HUES6 (cell line): ENCODE data around the gene FAM98C.
"Not testable (repeated sequence)": the region's sequence is repeated elsewhere in the genome, so short reads cannot be mapped to it uniquely, and the experiment has no call there.

Source experiments
- H3K27ac ChIP-seq: 2 replicates; pipeline ENCODE4 v1.7.0; 2013; ENCODE audit warnings: low read depth, mild to moderate bottlenecking, low read length, inconsistent platforms
- H3K27me3 ChIP-seq: 2 replicates; pipeline ENCODE4 v1.6.1; 2013; ENCODE audit warnings: low read length; ENCODE audit not compliant: control insufficient read depth, insufficient read depth
- H3K36me3 ChIP-seq: 2 replicates; pipeline ENCODE4 v1.6.1; 2013; ENCODE audit warnings: low read length; ENCODE audit not compliant: control insufficient read depth, insufficient read depth
- H3K4me1 ChIP-seq: 2 replicates; pipeline ENCODE4 v1.6.1; 2013; ENCODE audit warnings: low read length; ENCODE audit not compliant: control insufficient read depth, insufficient read depth
- H3K4me3 ChIP-seq: 2 replicates; pipeline ENCODE4 v1.5.1; 2013; ENCODE audit warnings: low read depth, low read length
- H3K9ac ChIP-seq: one replicate; pipeline ENCODE4 v1.6.1; 2013; ENCODE audit warnings: mild to moderate bottlenecking, low read length
- H3K9me3 ChIP-seq: 2 replicates; pipeline ENCODE4 v1.6.1; 2013; ENCODE audit warnings: low read depth, low read length; ENCODE audit not compliant: control insufficient read depth, insufficient read depth

The FAM98C gene

GRCh38 chr19:38402967-38403674 is at the start of gene FAM98C:
Gene FAM98C, plus strand, starts transcription at chr19:38403093. Its CDS starts 61 bp downstream, at chr19:38403154.
- Histone ChIP-seq H3K27me3 (peaks cover 44% of the 10 kb centered on the region), H3K9me3 (no peaks in the 10 kb centered on the region), H3K9ac (peak within 1 kb of the TSS; percentile 60), H3K36me3 (0 out of 2 replicates have a peak, but pooled peaks cover 7% of the 10 kb centered on the region), H3K27ac (no peak within 1 kb of the TSS; the same call in 1 of the 2 replicates), H3K4me1 (peaks cover 3% of the 10 kb centered on the region; the same call in 1 of the 2 replicates), H3K4me3 (peak within 1 kb of the TSS; percentile 93)

DNA sequence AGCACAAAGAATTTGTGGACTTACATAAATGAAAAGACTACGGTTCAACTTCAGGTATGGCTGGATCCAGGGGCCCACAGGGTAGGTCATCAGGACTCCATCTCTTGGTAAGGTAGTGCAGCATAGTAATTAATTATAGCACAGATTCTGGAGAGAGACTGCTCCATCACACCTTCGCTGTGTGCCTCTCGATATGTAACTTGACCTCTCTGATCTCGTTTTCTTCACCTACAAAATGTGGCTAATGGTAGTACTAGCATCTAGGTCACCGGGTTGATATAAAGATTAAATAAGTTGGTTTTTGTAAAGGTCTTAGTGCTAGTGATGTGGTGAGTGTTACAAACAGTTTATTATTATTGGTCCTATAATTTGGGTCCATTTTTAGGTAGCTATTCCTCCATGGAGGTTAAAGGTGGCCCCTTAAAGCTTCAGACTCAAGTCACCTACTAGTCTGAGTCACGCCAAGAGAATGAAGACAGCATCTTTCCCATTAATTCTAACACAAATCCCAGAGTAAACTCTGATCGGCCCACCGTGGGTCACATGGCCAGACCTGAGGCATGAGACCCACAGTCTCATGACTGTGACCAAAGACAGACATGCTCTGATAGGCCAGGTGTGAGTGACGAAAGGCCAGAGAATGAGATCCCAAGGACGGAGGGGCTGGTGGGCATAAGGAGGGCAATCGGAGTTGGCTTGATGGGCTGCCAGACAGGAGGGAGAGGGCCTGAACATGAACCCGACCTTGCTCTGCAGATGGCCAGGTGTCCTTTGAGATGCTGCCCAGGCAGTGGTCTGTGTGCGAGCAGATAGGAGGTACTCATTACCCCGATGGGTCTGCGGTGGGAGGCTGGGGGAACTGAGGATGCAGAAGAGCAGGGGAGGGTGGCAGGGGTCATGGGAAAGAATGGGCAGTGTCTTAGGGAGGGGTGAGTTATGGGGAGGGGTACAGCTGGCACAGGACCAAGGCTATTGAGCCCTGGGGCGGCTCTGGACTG is 46.9 kb upstream of the FAM98C start:
- Histone ChIP-seq H3K4me3 (no peak overlapping the region), H3K9me3 (no peaks in the 10 kb centered on the region), H3K27me3 (peaks cover 45% of the 10 kb centered on the region), H3K9ac (no peak overlapping the region), H3K4me1 (no peaks in the 10 kb centered on the region), H3K27ac (no peak overlapping the region), H3K36me3 (no peaks in the 10 kb centered on the region)

GRCh38 chr19:38358071-38358470 is 44.8 kb upstream of the FAM98C start:
- H3K4me3 ChIP-seq, result no peak overlapping the region
- no peaks in the 10 kb centered on the region for H3K9me3 ChIP-seq
- H3K27me3 ChIP-seq, result peaks cover 52% of the 10 kb centered on the region
- H3K4me1 ChIP-seq, result 0 out of 2 replicates have a peak, but pooled peaks cover 5% of the 10 kb centered on the region
- H3K9ac ChIP-seq, result no peak overlapping the region
- H3K27ac ChIP-seq, result no peak overlapping the region
- H3K36me3 ChIP-seq, result no peaks in the 10 kb centered on the region

DNA sequence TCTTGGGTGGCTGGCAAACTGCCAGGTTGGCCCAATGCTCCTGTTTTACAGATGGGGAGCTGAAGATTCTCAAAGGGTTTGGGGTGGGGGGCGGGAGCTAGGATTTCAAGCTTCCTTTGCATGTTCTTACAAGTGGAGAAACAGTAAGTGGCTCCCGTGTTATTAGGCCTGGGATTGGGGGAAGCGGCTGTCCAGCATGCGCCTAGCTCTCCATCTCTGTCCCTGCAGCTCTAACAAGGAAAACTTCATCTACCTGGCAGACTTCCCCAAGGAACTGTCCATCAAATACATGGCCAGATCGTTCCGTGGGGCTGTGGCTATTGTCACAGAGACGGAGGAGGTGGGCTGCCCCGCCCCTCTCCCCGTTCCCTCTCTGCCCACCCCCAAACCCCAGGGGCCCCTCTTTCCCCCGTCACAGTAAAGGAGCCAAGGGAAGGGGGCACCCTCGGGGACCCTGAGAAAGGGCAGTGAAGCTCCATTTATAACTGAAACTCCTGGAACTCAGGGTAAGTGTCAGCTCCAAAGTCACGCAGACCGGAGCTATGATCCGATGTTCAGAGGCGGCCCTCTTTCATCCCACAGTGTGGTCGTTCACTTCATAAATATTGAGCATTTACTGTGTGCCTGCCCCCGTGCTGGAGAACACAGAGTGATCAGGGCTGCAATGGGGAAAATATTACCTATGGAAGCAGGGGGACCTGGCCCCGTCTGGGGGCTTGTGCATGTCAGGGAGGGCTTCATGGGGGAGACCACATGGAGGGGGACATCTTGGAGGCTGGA is 43.5 kb upstream of the FAM98C start:
- no peak overlapping the region for H3K4me3 ChIP-seq
- no peak overlapping the region for H3K27ac ChIP-seq
- H3K9ac ChIP-seq, result no peak overlapping the region
- no peaks in the 10 kb centered on the region for H3K9me3 ChIP-seq
- no peaks in the 10 kb centered on the region for H3K36me3 ChIP-seq
- H3K27me3 ChIP-seq, result peaks cover 52% of the 10 kb centered on the region
- H3K4me1 ChIP-seq, result 0 out of 2 replicates have a peak, but pooled peaks cover 5% of the 10 kb centered on the region

DNA sequence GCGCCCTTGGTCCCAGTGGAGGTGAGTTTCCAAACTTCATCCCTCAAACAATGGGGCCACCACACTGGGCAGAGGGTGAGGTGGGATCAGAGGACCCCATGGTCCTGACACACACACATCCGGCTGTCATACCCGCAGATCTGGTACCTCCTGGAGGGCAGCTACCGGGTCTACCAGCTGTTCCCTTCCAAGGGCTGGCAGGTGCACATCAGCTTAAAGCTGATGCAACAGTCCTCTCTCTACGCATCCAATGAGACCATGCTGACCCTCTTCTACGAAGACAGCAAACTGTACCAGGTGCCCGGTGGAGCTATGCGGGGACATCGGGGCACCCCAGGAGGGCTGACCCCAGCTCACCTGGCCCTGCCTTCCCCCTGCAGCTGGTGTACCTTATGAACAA is 42.5 kb upstream of the FAM98C start:
- H3K9me3 ChIP-seq, result peaks cover 5% of the 10 kb centered on the region
- no peak overlapping the region for H3K9ac ChIP-seq
- H3K27me3 ChIP-seq, result peaks cover 52% of the 10 kb centered on the region
- H3K4me1 ChIP-seq, result 0 out of 2 replicates have a peak, but pooled peaks cover 5% of the 10 kb centered on the region
- H3K4me3 ChIP-seq, result no peak overlapping the region
- H3K27ac ChIP-seq, result no peak overlapping the region
- H3K36me3 ChIP-seq, result no peaks in the 10 kb centered on the region

DNA sequence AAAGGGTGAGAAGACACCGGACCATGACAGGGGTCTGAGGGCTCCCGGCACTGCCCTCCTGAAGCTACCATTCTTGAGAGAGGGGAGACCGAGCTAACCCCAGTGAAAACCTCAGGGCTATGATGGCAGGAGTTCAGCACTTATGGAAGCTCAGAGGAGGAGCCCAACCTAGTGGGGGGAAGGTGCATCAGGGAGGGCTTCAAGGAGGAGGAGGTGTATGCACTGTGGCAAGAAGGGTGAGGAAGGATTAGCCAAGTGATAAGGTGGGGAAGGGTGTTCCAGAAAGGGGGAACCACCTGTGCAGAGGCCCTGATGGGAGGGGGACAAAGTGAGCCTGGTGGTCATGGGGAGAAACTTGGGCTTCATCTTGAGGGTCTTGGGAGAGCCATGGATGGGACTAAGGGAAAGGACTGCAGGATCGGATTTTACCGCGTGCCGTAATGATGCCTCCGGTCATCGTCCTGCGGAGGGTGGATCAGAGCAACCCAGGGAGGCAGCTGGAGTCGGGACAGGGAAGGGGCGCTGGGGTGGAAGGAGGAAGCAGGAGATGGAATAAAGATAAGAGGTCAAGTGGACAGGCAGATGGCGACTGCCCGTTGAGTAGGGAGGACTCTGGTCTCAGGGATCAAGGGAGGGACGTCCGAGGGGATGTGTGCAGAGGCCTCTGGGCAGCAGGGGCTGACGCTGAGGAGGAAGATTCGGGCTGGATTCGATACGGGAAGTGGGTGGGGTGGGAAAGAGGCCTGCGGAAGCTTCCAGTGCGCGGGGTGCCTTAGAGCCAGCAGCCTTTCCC is 41.9 kb upstream of the FAM98C start:
- H3K4me1 ChIP-seq, result 0 out of 2 replicates have a peak, but pooled peaks cover 5% of the 10 kb centered on the region
- H3K27ac ChIP-seq, result no peak overlapping the region
- H3K27me3 ChIP-seq, result peaks cover 51% of the 10 kb centered on the region
- peaks cover 5% of the 10 kb centered on the region for H3K9me3 ChIP-seq
- H3K4me3 ChIP-seq, result peak overlapping the region; percentile 93
- H3K9ac ChIP-seq, result peak overlapping the region; percentile 54
- H3K36me3 ChIP-seq, result no peaks in the 10 kb centered on the region

- H3K9me3 ChIP-seq, result peaks cover 5% of the 10 kb centered on the region
- peaks cover 44% of the 10 kb centered on the region for H3K27me3 ChIP-seq
- H3K4me3 ChIP-seq, result peak overlapping the region; percentile 93
- H3K27ac ChIP-seq, result no peak overlapping the region
- H3K9ac ChIP-seq, result peak overlapping the region; percentile 54
- H3K36me3 ChIP-seq, result no peaks in the 10 kb centered on the region
- 0 out of 2 replicates have a peak, but pooled peaks cover 5% of the 10 kb centered on the region for H3K4me1 ChIP-seq
Observed at GRCh38 chr19:38361633-38362075, 41.2 kb upstream of the FAM98C start.

- peaks cover 5% of the 10 kb centered on the region for H3K9me3 ChIP-seq
- peaks cover 44% of the 10 kb centered on the region for H3K27me3 ChIP-seq
- H3K4me3 ChIP-seq, result peak overlapping the region; percentile 93
- H3K9ac ChIP-seq, result peak overlapping the region; percentile 64
- no peak overlapping the region for H3K27ac ChIP-seq
- H3K36me3 ChIP-seq, result no peaks in the 10 kb centered on the region
- H3K4me1 ChIP-seq, result 0 out of 2 replicates have a peak, but pooled peaks cover 5% of the 10 kb centered on the region
Observed at GRCh38 chr19:38362076-38362945, 40.6 kb upstream of the FAM98C start.

- not testable (repeated sequence) for H3K36me3 ChIP-seq, H3K9ac ChIP-seq, H3K9me3 ChIP-seq, H3K27ac ChIP-seq, H3K4me1 ChIP-seq
- H3K4me3 ChIP-seq, result peak overlapping the region; percentile 93
- H3K27me3 ChIP-seq, result peaks cover 40% of the 10 kb centered on the region
Observed at GRCh38 chr19:38362946-38363688, 39.8 kb upstream of the FAM98C start.
